Measurements from ENCODE around the gene ADD3. TPM values are rescaled to one million over a fixed set of nuclear protein-coding genes. Genes with fewer than 3 reads are reported as not detected.

The ADD3 gene
- total RNA-seq, 1 experiment from 2014 or later, result 86.7 TPM

DNA sequence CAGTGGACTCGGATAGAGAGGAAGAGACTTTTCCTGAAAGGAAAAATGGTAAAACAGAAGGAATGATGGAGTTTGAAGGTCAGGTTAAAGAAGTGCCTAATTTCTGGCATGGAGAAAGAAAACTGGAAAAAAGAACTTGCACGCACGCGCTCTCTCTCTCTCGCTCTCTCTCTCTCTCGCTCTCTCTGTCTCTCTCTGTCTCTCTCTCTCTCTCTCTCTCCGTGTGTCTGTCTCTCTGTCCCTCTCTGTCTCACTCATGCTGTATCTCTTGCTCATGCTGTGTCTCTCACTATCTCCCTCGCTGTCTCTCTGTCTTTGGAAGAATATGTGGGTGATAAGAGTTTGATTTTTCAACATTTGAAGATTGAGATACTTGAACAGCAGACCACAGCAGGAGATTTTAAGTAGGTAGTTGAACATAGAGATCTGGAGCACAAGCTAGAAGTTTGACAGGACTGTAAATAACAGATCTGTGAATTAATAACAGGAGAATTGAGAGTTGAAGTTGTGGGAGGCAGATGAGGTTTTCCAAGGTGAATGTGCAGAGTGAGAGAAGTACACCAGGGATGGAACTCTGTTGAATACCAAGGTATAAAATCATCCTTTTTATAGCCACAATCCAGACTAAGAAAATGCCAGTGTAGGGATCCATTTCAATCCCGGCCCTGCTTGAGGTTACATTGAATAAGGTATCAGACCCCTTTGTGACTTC, 33.1 kb downstream of the ADD3 start:
- DNase-seq (ENCODE audit: low spot score), result no peak
- Mint-ChIP-seq H3K4me1 (peaks cover 36% of the 10 kb centered on the region), H3K9me3 (peaks cover 4% of the 10 kb centered on the region; the same call in 1 of the 2 replicates), H3K27me3 (ENCODE audit: low read depth) (no peaks in the 10 kb centered on the region), H3K36me3 (no peaks in the 10 kb centered on the region), H3K27ac (0 out of 2 replicates have a peak overlapping the region, but pooled peaks have one; percentile 8), H3K4me3 (no peak overlapping the region)
- ChIA-PET CTCF (interaction anchor here (0.6 kb wide), 1 partner anchor 165 kb away, joined by 4 read pairs; no protein-coding TSS in a partner anchor), POLR2A (no interaction called here)
- TF ChIP-seq ZNF219 (CRISPR knock-in tag; IDR thresholded peaks at IDR 0.05; ENCODE audit: borderline replicate concordance) (no peak), E2F5 (CRISPR knock-in tag; IDR thresholded peaks at IDR 0.05) (no peak), TEAD4 (CRISPR knock-in tag; IDR thresholded peaks at IDR 0.05) (no peak), GRHL2 (CRISPR knock-in tag; IDR thresholded peaks at IDR 0.05; ENCODE audit: insufficient replicate concordance, severe bottlenecking) (no peak), NR2C2 (CRISPR knock-in tag; IDR thresholded peaks at IDR 0.05) (no peak)
- no peak for ATAC-seq

- ChIA-PET CTCF (interaction anchor here (0.6 kb wide), 1 partner anchor 165 kb away, joined by 4 read pairs; no protein-coding TSS in a partner anchor), POLR2A (no interaction called here)
- peaks cover 7% of the 10 kb centered on the region; the same call in 1 of the 2 replicates for H3K9me3 Mint-ChIP-seq
- H3K4me3 Mint-ChIP-seq, result no peak overlapping the region
- TF ChIP-seq ETV6 (CRISPR knock-in tag; IDR thresholded peaks at IDR 0.05) (no peak), IRF2 (CRISPR knock-in tag; IDR thresholded peaks at IDR 0.05; ENCODE audit: borderline replicate concordance, low read depth) (no peak), ZBTB43 (CRISPR knock-in tag; IDR thresholded peaks at IDR 0.05) (no peak), ZNF138 (CRISPR knock-in tag; conservative IDR thresholded peaks at IDR 0.05) (no peak)
- TF ChIP-seq, protein P1, sequence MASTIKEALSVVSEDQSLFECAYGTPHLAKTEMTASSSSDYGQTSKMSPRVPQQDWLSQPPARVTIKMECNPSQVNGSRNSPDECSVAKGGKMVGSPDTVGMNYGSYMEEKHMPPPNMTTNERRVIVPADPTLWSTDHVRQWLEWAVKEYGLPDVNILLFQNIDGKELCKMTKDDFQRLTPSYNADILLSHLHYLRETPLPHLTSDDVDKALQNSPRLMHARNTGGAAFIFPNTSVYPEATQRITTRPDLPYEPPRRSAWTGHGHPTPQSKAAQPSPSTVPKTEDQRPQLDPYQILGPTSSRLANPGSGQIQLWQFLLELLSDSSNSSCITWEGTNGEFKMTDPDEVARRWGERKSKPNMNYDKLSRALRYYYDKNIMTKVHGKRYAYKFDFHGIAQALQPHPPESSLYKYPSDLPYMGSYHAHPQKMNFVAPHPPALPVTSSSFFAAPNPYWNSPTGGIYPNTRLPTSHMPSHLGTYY (CRISPR knock-in tag; IDR thresholded peaks at IDR 0.05), result no peak
- H3K36me3 Mint-ChIP-seq, result peaks cover 2% of the 10 kb centered on the region; the same call in 1 of the 2 replicates
- ATAC-seq, result no peak
- H3K27ac Mint-ChIP-seq, result no peak overlapping the region
- H3K4me1 Mint-ChIP-seq, result peaks cover 36% of the 10 kb centered on the region
- no peaks in the 10 kb centered on the region for H3K27me3 Mint-ChIP-seq (ENCODE audit: low read depth)
- no peak for DNase-seq (ENCODE audit: low spot score)
Measured at GRCh38 chr10:110041479-110041829, 33.7 kb downstream of the ADD3 start.

DNA sequence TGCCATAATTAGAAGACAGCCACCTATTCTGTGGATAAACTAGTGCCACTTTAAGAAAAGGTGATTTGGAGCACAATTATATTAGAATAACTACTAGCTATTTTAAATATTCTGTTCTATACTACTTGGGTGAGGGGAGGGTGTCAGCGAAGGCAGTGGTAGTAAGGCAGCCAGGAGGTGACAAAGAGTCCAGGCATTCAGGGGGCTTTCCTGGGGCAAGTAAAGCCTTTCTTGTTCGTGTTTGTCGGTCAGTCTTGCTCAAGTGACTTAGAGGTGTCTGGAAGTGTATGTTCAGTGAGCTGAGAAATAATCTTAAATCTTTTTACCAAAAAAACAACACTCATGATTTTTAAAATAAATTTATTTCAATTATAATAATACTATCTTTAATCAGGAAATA, 34.4 kb downstream of the ADD3 start:
- DNase-seq (ENCODE audit: low spot score) (no peak), ATAC-seq (no peak; the same call in 1 of the 2 replicates)
- Mint-ChIP-seq H3K4me3 (no peak overlapping the region), H3K4me1 (peaks cover 30% of the 10 kb centered on the region), H3K27me3 (ENCODE audit: low read depth) (no peaks in the 10 kb centered on the region), H3K9me3 (peaks cover 14% of the 10 kb centered on the region), H3K36me3 (peaks cover 8% of the 10 kb centered on the region), H3K27ac (no peak overlapping the region)
- TF ChIP-seq ZMAT4 (CRISPR knock-in tag; IDR thresholded peaks at IDR 0.05) (no peak), CREM (CRISPR knock-in tag; IDR thresholded peaks at IDR 0.05) (no peak), NFYB (CRISPR knock-in tag; conservative IDR thresholded peaks at IDR 0.05; ENCODE audit: low read depth) (no peak), EMX1 (CRISPR knock-in tag; IDR thresholded peaks at IDR 0.05) (no peak), ZNF121 (CRISPR knock-in tag; IDR thresholded peaks at IDR 0.05) (no peak), ZNF138 (CRISPR knock-in tag; conservative IDR thresholded peaks at IDR 0.05) (no peak), GRHL2 (CRISPR knock-in tag; IDR thresholded peaks at IDR 0.05; ENCODE audit: insufficient replicate concordance, severe bottlenecking) (no peak), SP1 (CRISPR knock-in tag; conservative IDR thresholded peaks at IDR 0.05) (no peak), JUN (CRISPR knock-in tag; IDR thresholded peaks at IDR 0.05) (no peak), ETV6 (CRISPR knock-in tag; IDR thresholded peaks at IDR 0.05) (no peak), CBFB (CRISPR knock-in tag; IDR thresholded peaks at IDR 0.05; ENCODE audit: low read depth) (no peak), TP53 (CRISPR knock-in tag; IDR thresholded peaks at IDR 0.05) (no peak), ZBTB43 (CRISPR knock-in tag; IDR thresholded peaks at IDR 0.05) (no peak), MLX (CRISPR knock-in tag; IDR thresholded peaks at IDR 0.05) (no peak), SMAD4 (CRISPR knock-in tag; IDR thresholded peaks at IDR 0.05) (no peak)
- TF ChIP-seq, protein P1 (CRISPR knock-in tag; IDR thresholded peaks at IDR 0.05), result no peak
- TF ChIP-seq, protein P2, sequence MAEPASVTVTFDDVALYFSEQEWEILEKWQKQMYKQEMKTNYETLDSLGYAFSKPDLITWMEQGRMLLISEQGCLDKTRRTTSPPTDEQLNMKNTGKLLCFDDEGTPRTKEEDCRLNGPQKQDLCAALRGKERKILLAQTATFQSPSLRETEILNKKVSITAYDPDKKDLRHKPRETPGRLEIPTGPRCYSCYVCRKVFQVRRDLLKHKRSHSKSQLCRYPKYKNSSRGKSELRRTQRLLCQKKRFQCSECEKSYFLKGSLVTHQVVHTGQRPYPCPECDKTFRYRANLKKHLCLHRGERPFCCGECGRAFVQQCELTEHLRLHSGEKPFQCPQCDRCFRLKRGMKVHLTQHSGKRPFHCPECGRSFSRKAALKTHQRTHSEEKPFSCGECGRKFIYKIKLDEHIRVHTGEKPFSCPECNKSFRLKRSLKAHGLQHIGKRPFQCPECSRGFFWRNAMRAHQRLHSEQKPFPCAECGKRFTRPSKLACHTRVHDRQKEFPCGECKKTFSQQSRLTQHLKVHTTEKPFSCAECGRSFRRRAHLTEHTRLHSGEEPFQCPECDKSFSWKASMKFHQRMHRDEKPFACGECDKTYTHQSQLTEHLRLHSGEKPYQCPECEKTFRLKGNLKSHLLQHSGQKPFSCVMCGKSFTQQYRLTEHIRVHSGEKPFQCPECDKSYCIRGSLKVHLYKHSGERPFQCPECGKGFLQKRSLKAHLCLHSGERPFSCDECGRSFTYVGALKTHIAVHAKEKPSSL (CRISPR knock-in tag; conservative IDR thresholded peaks at IDR 0.05), result no peak
- CTCF ChIA-PET, result no interaction called here
- POLR2A ChIA-PET, result no interaction called here

Measured in WTC11 (cell line).